ENCODE data around the gene MLH3. TPM values are rescaled to one million over a fixed set of nuclear protein-coding genes. Genes with fewer than 3 reads are reported as not detected.

Gene MLH3
- polyA plus RNA-seq, 1 of the 3 experiments (the other 2 are of a cell fraction), result 3.8 TPM

DNA sequence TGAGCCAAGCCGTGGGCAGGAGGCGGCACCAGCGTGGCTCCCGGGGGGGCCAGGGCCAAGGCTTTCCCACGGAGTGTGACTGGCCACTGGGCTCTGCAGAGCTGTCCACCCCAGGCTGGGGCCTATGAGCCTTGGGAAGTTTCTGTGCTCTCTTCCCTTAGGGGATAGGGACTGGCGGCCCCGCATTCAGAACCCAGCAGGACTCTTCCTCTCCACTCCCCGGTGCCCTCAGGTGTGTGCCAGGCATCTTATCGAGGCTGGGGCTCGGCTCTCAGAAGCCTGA is 66.3 kb downstream of the MLH3 start:
- no peak overlapping the region for H2AFZ ChIP-seq (ENCODE audit: low read depth)
- CTCF ChIA-PET, result interaction anchor here (1.2 to 2.4 kb wide), 4 partner anchors 12 to 124 kb away, joined by 4 to 10 read pairs (median 5); partner anchors contain the start of gene PGF
- TF ChIP-seq TCF12 (IDR thresholded peaks at IDR 0.05), result no peak
- TF ChIP-seq SMC3 (IDR thresholded peaks at IDR 0.05; ENCODE audit: low read depth, low read length), result no peak
- no peak for TF ChIP-seq TAF1 (IDR thresholded peaks at IDR 0.05; ENCODE audit: borderline replicate concordance, low read depth, low read length)
- no peak for TF ChIP-seq ELF1 (IDR thresholded peaks at IDR 0.05)
- no peak for TF ChIP-seq MEF2A (IDR thresholded peaks at IDR 0.05; ENCODE audit: borderline replicate concordance, low read depth)
- TF ChIP-seq, protein P1, sequence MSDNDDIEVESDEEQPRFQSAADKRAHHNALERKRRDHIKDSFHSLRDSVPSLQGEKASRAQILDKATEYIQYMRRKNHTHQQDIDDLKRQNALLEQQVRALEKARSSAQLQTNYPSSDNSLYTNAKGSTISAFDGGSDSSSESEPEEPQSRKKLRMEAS (IDR thresholded peaks at IDR 0.05; ENCODE audit: low read depth), result no peak
- TF ChIP-seq, protein P2, sequence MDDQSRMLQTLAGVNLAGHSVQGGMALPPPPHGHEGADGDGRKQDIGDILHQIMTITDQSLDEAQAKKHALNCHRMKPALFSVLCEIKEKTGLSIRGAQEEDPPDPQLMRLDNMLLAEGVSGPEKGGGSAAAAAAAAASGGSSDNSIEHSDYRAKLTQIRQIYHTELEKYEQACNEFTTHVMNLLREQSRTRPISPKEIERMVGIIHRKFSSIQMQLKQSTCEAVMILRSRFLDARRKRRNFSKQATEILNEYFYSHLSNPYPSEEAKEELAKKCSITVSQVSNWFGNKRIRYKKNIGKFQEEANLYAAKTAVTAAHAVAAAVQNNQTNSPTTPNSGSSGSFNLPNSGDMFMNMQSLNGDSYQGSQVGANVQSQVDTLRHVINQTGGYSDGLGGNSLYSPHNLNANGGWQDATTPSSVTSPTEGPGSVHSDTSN (IDR thresholded peaks at IDR 0.05), result no peak
- no peaks in the 10 kb centered on the region for H4K20me1 ChIP-seq (ENCODE audit: insufficient read depth)
- H3K4me3 ChIP-seq (ENCODE audit: low read depth in 2 of 2, low read length in 1 of 2), result no peak overlapping the region
- no peaks in the 10 kb centered on the region for H3K9me2 ChIP-seq
- POLR2A ChIA-PET, result no interaction called here
- no peaks in the 10 kb centered on the region for H3F3A ChIP-seq (replicated peaks; ENCODE audit: insufficient read depth)
- H3K79me2 ChIP-seq (ENCODE audit: insufficient read depth), result no peaks in the 10 kb centered on the region
- H3K4me1 ChIP-seq (ENCODE audit: control insufficient read depth in 1 of 2, insufficient read depth in 2 of 2, low read depth in 1 of 2, low read length in 1 of 2), result peaks cover 23% of the 10 kb centered on the region in 2 experiments; a peak in 3 of 4 replicates
- no peak overlapping the region for H3K27ac ChIP-seq (ENCODE audit: low read depth in 2 of 2, low read length in 1 of 2)
- no peak overlapping the region for H3K4me2 ChIP-seq
- H3K9ac ChIP-seq, result no peak overlapping the region
- H3K27me3 ChIP-seq (ENCODE audit: insufficient read depth), result no peaks in the 10 kb centered on the region
- DNase-seq, result no peak
- H3K9me3 ChIP-seq, result no peaks in the 10 kb centered on the region
- no peaks in the 10 kb centered on the region for H3K36me3 ChIP-seq (replicated peaks in 1 of 2; ENCODE audit: control insufficient read depth in 1 of 2, insufficient read depth in 2 of 2, low read length in 1 of 2)
- 100% methylated on average over 5 of the region's 10 CpGs for WGBS (ENCODE audit: low lambda C conversion rate)

DNA sequence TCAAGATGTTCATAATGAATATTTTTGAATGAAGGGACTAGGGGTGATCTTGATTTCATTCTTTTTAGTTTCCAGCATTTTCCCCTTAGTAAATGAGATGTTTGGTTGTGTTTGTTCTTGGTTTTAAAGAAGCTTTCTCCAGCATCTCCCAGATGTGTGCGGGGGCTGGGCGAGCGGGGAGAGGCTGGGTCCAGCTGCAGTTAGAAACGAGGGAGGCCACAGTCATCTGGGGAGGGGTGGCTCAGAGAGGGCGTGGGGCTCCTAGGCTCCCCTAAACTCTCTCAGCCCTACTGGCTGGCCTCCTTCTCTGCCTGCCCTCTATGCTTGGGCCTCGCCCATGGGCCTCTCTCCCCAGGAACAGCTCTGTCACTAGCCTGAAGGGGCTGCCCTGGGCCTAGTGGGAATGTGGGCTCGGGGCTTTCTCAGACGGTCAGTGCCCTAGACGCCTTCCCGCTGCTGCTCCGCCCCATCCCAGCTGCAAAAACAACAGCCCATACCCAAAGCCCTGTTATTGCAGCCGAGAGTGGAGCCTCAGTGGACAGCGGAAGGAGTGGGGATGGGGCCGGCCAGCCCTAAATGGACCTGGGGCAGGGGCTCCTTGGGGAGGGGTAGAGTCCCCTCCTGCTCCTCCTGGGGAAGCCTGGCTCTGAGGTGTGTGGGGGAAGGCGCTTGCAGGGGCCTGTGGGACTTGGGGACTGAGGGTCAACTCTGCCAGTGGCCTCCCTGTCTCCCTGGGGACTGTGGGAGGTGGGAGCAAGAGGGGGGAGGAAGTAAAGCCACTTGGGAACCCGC is 66.8 kb downstream of the MLH3 start:
- H3F3A ChIP-seq (replicated peaks; ENCODE audit: insufficient read depth), result no peaks in the 10 kb centered on the region
- H3K4me3 ChIP-seq (ENCODE audit: low read depth in 2 of 2, low read length in 1 of 2), result no peak overlapping the region
- H3K4me2 ChIP-seq, result no peak overlapping the region
- ChIA-PET CTCF (interaction anchor here (0.9 to 2.4 kb wide), 6 partner anchors 13 to 124 kb away, joined by 3 to 10 read pairs (median 4); partner anchors contain the start of gene PGF), POLR2A (no interaction called here)
- H3K36me3 ChIP-seq (replicated peaks in 1 of 2; ENCODE audit: control insufficient read depth in 1 of 2, insufficient read depth in 2 of 2, low read length in 1 of 2), result no peaks in the 10 kb centered on the region
- H3K27ac ChIP-seq (ENCODE audit: low read depth in 2 of 2, low read length in 1 of 2), result no peak overlapping the region
- peaks cover 28 to 29% of the 10 kb centered on the region in 2 experiments; a peak in 3 of 4 replicates for H3K4me1 ChIP-seq (ENCODE audit: control insufficient read depth in 1 of 2, insufficient read depth in 2 of 2, low read depth in 1 of 2, low read length in 1 of 2)
- no peaks in the 10 kb centered on the region for H3K9me2 ChIP-seq
- no peaks in the 10 kb centered on the region for H3K27me3 ChIP-seq (ENCODE audit: insufficient read depth)
- WGBS (ENCODE audit: low lambda C conversion rate), result 89% methylated on average over 10 of the region's 16 CpGs
- H2AFZ ChIP-seq (ENCODE audit: low read depth), result no peak overlapping the region
- DNase-seq, result no peak
- no peak overlapping the region for H3K9ac ChIP-seq
- no peaks in the 10 kb centered on the region for H4K20me1 ChIP-seq (ENCODE audit: insufficient read depth)
- H3K9me3 ChIP-seq, result no peaks in the 10 kb centered on the region
- H3K79me2 ChIP-seq (ENCODE audit: insufficient read depth), result no peaks in the 10 kb centered on the region
- TF ChIP-seq RFX5 (IDR thresholded peaks at IDR 0.05; ENCODE audit: low read length), result no peak
- TF ChIP-seq RCOR1 (IDR thresholded peaks at IDR 0.05; ENCODE audit: low read length), result no peak
- no peak for TF ChIP-seq FOXJ3 (CRISPR knock-in tag; IDR thresholded peaks at IDR 0.05)
- TF ChIP-seq TAF1 (IDR thresholded peaks at IDR 0.05; ENCODE audit: borderline replicate concordance, low read depth, low read length), result no peak
- TF ChIP-seq CHD2 (IDR thresholded peaks at IDR 0.05; ENCODE audit: low read length, partially characterized antibody), result no peak
- TF ChIP-seq, protein P3, sequence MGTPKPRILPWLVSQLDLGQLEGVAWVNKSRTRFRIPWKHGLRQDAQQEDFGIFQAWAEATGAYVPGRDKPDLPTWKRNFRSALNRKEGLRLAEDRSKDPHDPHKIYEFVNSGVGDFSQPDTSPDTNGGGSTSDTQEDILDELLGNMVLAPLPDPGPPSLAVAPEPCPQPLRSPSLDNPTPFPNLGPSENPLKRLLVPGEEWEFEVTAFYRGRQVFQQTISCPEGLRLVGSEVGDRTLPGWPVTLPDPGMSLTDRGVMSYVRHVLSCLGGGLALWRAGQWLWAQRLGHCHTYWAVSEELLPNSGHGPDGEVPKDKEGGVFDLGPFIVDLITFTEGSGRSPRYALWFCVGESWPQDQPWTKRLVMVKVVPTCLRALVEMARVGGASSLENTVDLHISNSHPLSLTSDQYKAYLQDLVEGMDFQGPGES (IDR thresholded peaks at IDR 0.05; ENCODE audit: low read depth, low read length), result no peak
- TF ChIP-seq RXRA (IDR thresholded peaks at IDR 0.05; ENCODE audit: borderline replicate concordance, low read depth), result no peak
- TF ChIP-seq, protein P1 (IDR thresholded peaks at IDR 0.05; ENCODE audit: low read depth), result no peak
- no peak for TF ChIP-seq NRF1 (IDR thresholded peaks at IDR 0.05; ENCODE audit: low read depth, low read length)
- TF ChIP-seq YY1 (IDR thresholded peaks at IDR 0.05; ENCODE audit: low read depth), result no peak
- TF ChIP-seq FOSL2 (IDR thresholded peaks at IDR 0.05; ENCODE audit: borderline replicate concordance, low read depth), result no peak
- no peak for TF ChIP-seq FOXM1 (IDR thresholded peaks at IDR 0.05; ENCODE audit: low read depth)
- TF ChIP-seq, protein P4, sequence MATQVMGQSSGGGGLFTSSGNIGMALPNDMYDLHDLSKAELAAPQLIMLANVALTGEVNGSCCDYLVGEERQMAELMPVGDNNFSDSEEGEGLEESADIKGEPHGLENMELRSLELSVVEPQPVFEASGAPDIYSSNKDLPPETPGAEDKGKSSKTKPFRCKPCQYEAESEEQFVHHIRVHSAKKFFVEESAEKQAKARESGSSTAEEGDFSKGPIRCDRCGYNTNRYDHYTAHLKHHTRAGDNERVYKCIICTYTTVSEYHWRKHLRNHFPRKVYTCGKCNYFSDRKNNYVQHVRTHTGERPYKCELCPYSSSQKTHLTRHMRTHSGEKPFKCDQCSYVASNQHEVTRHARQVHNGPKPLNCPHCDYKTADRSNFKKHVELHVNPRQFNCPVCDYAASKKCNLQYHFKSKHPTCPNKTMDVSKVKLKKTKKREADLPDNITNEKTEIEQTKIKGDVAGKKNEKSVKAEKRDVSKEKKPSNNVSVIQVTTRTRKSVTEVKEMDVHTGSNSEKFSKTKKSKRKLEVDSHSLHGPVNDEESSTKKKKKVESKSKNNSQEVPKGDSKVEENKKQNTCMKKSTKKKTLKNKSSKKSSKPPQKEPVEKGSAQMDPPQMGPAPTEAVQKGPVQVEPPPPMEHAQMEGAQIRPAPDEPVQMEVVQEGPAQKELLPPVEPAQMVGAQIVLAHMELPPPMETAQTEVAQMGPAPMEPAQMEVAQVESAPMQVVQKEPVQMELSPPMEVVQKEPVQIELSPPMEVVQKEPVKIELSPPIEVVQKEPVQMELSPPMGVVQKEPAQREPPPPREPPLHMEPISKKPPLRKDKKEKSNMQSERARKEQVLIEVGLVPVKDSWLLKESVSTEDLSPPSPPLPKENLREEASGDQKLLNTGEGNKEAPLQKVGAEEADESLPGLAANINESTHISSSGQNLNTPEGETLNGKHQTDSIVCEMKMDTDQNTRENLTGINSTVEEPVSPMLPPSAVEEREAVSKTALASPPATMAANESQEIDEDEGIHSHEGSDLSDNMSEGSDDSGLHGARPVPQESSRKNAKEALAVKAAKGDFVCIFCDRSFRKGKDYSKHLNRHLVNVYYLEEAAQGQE (IDR thresholded peaks at IDR 0.05; ENCODE audit: low read depth, low read length), result no peak
- no peak for TF ChIP-seq MXI1 (IDR thresholded peaks at IDR 0.05; ENCODE audit: low read depth, low read length)
- no peak for TF ChIP-seq RAD21 (IDR thresholded peaks at IDR 0.05; ENCODE audit: low read length)

Measured in SK-N-SH (cell line).